ENCODE measurements around the gene EXOSC7.
A peak's percentile ranks its signal among the peaks of the same experiment; 100 is the strongest.

EXOSC7 gene

DNA sequence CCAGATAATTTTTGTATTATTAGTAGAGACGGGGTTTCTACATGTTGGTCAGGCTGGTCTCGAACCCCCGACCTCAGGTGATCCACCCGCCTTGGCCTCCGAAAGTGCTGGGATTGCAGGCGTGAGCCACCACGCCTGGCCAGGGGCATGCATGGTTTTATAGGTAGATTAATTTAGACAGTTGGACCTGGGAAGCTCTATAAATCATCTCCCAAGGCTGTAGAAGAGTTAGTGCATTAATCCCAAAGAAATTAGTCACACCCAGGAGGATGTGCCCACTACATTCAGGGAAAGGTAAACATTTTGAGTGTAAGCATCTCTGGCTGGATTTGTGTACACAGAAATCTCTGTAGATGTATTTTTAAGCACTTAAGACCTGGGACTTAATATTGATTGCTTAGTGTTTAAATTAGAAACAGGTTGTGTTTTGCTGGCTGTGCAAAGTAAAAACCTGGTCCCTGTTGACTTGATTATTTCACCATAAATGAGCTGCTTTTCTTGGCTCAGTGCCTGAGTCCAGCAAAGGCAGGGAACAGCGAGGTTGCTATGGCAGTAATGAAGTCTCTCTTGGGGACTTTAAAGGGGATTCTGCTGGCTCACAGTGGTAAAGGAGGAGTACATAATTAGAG, 19.2 kb downstream of the EXOSC7 start:
- no peak for DNase-seq

DNA sequence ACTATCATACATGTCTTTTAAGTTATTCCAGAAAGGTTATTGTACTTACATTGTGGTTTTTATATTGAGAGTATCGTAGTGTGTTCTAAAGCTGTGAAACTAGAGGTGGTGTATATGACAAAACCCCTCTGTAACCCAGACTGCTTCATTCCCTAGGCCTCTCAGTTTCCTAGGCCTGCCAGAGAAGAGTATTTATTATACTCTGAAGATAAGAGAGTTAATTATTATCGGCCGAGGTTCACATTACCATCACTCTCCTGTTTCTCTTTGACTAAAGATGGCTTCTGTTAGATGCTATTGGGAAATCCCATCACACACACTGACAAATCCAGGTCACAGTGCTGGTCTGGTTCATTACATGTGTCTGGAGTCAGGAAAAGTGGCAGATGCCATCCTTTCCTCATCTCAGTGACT, 20.5 kb downstream of the EXOSC7 start:
- no peak for DNase-seq

DNA sequence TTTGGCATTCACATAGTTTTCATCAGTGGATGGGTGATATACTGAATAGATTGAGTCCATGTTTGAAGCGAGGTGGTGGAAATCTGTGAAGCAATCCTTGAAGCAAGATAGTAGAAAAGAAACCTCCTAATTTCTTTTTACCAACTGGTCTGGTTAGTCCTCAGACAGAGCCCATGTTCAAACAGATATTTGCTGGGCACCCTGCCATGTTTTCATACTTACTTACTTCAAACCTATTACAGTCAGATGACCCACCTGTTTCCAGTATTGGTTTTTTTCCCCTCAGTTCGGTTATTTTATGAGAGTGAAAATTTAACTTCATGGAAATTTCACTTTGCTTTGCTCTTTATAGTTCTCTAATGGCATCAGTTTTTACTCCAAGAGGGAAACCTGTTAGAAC, 23.7 kb downstream of the EXOSC7 start:
- no peak for DNase-seq

DNA sequence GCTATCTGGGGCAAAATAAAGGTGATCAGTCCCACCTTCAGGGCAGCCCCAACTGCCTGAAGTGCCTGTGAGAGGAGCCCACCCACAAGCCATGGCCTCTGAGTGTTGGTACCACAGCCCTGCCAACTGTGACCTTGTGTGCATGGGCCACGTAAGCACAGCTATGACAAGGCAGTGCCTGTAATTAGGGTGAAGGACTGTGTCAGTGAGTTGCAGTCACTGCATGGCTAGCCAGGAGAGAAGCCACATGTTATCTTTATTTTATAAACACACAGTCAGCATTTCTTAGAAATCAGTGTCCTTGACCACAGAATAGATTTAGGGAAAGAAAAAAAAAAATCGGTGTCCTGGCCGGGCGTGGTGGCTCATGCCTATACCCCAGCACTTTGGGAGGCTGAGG, 24.8 kb downstream of the EXOSC7 start:
- DNase-seq, result no peak

DNA sequence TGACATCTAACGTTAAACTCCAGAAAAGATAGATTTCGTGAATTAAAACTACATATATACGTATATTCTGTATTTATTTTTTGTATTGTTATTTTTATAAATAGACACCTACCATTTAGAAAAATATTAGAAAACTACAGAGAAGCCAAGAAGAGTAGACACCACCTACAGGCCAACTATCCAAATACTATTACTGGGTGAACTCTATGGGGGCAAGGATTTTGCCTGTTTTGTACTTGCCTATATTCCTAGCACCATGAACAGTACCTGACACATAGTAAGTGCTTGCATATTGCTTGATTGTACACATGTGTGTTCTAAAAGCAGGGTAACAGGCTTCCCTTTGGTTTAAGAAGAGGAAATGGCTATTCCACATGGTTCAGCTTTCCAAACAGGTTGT, 25.7 kb downstream of the EXOSC7 start:
- DNase-seq, result no peak

DNA sequence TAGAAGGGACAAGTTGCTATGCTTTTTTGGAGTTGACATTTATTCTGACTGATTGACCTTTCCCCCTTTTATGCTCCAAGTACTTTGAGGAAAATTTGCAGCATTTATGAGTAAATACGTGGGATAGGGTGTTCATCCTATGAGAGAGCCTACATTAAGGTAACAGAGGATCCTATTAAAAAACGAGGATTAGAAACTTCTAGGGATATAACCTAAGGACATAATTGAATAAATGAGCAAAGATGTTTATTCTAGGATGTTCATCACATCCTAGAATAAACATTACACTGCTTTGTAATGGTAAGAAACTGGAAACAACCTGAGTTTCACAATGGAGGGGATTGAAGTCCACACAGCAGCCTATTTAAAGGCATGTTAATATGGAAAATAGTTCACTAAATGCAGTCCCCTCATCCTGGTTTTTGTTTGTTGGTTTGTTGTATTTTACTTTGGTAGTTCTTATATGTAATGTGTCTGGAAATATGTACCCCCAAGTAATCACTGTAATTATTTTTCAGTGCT, 26.2 kb downstream of the EXOSC7 start:
- DNase-seq, result no peak

DNA sequence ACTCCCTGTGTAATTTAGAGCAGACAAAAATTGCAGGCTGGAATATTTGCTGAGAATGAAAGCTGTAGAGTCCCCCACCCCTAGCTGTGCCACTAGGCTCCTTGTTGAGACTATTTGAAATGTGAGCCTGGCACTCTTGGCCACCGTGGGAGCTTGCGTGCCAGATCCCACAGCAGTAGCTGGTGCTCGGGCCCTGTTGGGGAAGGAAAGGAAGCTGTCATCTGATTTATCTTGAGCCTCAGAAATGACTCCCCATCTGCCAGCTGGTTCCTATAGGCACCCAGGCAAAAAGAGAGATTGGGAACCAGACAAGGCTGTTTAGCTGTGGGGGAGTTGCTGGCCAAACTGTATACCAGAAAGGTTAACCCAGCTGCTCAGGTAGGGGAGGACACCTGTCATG, 26.7 kb downstream of the EXOSC7 start:
- no peak for DNase-seq

DNA sequence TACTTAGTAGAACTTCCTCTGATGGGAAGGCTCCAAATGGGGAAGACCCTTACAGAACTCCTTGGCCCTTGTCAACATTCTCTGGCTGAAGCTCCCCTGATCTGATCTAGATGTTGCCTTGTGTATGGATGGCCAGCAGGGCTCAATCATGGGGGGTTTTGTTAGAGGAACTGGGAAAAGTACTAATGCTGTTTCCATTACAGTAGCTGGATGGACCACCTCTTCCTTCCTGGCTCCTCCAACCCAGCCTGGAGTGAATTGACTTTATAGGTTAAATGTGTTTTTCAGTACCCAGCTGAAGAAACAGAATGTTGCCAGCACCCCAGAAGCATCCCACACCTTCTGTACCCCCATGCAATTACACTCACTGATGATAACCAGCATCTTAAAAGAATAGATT, 27.4 kb downstream of the EXOSC7 start:
- no peak for DNase-seq

DNA sequence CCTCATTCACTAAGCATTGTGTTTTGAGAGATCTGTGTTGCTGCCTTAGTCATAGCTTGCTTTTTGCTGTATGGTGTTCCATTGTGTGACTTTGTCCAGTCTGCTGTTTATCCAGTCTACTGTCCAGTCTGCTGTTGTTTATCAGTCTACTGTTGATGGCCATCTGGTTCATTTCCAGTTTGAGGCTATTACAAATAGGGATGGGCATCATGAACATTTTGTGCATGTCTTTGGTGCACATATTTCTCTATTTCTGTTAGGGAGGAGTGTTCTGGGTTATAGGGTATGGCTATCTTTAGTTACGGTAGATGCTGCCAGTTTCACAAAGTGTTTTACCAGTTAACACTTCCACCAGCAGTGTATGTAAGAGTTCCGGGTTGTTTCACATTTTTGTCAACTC, 27.8 kb downstream of the EXOSC7 start:
- DNase-seq, result no peak

DNA sequence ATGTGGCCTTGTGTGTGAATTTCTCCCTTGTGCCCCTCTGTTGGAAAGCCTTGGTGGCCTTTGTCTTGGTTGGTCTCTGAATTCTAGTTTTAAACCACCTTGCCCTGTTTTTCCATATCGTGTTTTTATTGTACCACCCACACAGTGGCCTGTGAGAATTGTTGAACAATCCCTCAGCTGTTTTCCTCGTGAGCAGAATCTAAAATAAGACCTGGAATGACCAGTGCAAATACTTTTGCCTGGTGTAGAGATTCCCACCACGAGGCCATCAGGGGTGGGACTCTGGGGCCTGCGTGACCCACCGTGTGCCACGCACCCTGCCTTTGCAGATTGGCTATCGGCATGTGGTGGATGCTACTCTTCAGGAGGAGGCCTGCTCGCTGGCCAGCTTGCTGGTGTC, 31.0 kb downstream of the EXOSC7 start:
- no peak for DNase-seq

DNA sequence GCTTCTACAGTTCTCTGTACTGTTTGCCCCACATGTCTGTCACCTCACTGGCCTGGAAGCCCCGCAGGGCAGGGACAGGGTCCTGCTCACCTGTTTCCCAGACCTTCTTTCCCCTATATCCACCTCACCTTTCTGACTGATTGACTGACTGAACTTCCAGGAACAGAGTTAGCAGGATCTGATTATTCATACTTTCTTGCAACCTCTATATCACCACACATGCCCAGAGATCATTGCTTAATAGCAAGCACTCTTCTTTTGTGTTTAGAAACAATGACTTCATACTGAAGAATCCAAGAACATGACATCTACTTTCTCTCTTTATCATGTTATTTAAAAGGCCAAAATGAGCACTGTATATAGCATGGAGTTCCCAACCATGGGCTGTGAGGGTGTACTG, 32.1 kb downstream of the EXOSC7 start:
- no peak for DNase-seq

DNA sequence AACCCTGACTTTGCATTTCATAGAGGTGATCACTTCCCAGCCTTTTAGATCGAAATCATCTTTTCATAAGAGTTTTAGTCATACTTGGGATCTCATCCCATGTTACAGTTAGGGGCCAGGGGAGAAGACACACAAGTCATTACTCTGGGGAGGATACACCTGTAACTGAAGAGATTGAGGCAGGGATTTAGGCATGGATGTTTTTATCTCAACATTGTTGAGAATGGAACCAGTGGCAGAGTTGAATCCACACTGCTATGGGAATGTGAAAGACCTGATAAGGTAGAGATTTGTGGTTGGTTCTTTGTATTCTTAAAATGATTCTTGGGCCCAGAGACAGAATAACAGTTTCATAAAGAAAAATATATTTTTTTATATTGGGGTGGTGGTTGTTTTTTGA, 33.8 kb downstream of the EXOSC7 start:
- no peak for DNase-seq

DNA sequence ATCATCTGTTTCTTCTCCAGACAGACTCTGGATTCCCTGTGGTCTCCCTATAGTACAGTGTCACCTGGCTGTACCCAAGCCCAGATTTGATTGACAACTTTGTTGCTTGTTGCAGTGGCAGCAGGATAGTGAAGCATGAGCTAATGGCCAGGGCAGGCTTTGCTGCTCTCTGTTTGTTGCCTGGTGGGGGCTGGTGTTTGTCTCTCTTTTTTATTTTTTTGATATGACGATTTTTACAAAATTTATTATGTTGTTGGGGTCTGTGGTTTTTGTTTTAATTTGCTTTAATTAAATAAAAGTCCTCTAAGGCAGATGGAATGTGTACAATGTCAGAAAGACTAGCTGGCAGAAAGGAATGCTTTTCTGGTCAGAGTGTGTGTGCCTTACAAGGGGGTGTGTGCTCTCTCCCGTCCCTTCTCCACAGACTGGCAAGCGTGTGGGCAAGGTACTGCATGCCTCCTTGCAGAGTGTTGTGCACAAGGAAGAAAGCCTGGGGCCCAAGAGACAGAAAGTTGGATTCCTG, 34.8 kb downstream of the EXOSC7 start:
- no peak for DNase-seq

DNA sequence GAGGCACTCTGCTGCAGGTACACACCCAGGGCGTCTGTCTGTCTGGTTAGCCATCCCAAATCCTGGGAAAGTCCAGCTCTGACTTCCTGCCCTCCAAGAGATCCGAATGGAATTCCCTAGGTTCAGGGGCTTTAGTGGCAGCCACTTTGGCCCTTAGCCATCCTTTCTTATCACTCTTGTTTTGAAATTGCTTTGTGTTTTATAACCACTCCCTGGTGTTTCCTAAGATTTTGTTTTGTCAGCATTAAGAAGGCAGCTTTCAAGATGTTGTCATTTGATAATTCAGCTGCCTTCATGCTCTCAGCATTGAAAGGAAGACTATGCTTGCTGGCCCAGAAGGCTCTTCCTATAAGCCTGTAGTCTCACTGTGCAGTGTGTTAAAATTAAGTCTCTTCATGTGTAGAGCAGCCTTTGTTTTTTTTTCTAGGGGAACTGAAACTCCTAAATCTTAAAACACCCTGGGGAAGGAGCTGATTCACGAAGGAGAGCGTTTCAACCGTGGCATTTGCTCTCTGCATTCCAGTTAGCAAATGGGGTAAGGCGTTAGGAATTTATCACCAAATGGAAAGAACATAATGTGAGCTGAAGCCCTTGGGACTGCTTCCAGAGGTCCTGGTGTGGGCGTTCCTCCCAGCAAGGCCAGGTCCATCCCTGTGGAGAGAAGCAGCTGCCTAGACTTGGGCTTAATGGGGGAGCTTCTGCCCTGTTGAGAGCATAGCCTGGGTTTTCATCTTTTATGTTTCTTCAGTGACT, 35.9 kb downstream of the EXOSC7 start:
- peak; percentile 65 for DNase-seq

DNA sequence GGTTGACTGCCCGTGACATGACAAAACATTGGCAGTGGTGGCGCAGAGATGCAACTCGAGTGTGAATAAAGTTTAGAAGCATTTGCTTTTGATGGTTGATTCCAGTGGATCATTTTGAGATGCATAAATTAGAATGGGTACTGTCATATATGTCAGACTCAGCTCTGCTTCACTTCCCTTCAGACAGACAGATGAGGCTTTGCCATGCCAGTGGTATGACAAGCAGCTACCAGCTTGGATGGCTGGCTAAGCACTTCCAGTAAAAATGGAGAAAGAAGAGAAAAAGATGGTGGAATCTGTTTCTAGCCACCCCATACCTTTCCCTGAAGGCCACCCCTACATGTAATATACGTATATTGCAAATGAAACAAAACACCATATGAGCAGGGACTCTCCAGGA, 36.5 kb downstream of the EXOSC7 start:
- no peak for DNase-seq

DNA sequence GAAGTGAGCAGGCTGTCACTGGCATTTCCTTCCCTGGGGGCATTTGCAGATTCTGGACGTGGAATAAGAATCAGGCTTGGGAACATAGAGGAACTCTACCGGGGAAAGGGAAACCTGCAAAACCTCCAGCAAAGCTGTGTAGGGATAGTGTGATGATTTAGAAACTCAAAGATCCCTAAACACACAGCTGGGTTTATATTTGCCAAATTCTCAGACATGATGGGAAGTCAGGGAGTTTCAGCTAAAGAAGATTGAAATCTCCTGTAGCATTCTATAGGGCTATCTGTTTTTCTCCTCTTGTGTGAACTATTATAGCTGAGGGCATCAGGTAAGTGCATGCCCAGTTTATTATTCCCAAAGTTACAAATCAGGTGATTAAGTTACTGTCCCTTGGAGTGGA, 40.9 kb downstream of the EXOSC7 start:
- DNase-seq, result no peak

DNA sequence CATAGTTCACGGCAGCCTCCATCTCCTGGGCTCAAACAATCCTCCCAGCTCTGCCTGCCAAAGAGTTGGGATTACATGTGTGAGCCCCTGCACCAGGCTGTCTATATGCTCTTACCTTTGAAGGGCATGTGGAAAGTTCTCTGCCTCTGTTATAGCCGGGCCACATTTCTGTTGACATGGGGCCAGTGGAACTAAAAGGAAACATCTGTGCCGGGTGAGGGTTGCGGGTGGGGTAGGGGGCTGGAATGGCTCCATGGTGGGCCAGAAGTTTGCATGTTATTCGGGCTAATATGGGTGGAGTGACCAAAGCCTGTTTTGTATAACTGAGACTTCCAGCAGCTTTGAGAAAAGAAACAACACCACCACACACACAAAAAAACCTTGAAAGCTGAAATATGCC, 41.8 kb downstream of the EXOSC7 start:
- DNase-seq, result no peak

DNA sequence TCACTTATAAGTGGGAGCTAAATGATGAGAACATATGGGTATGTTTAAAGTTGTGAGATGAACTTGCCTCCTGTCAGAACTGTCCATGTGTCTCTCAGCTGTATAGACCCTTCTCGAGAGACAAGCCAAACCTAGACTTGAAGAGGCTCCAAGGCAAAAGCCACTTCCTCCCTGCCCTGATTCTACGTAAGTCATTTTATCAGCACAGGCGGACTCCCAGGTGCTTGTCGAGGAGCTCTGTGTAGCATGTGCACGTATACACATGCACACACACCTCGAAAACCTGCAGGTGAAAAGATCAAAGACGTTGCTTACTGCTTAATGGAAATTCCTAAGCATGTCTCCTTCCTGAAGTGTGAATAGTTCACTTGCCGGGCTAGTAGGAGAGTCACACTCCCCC, 44.5 kb downstream of the EXOSC7 start:
- DNase-seq, result no peak

DNA sequence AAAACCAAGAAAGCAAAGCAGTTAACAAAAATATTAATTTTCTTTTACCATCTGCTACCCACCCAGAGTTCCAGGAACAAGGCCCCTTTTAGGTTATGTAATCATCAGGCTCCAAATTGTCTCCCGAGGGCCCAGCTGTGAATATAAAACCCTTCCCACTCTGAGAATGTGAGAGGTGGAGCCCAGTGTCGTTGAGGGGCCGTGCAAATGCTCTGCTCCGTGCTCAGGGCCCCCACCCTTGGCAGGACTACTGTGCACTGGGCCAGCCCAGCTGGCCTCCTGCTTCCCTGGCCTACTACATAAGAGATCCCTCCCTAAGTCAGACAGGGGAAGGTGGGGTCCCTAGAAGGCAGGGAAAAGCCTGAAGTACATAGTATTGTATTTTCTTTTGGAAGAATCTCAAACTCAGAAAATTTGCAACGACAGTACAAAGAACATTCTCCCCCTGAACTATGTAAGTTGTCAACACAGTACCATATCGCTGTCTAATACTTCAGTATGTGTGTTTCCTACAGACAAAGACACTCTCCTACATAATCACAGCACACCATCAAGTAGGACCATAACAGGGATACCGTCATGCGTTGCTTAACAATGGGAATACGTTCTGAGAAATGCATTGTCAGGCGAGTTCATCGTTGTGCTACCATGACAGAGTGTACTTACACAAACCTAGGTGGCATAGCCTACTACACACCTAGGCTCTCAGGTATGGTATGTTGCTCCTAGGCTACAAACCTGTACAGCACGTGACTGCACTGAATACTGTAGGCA, 45.7 kb downstream of the EXOSC7 start:
- DNase-seq, result no peak

DNA sequence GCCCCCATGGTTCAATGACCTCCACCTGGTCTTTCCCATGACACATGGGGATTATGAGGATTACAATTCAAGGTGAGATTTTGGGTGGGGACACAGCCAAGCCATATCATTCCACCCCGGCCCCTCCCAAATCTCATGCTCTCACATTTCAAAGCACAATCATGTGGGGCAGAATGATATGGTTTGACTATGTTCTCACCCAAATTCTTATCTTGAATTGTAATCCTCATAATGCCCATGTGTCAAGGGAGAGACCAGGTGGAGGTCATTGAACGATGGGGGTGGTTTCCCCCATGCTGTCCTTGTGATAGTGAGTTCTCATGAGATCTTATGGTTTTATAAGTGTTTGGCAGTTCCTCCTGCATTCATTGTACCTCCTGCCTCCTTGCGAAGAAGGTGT, 47.6 kb downstream of the EXOSC7 start:
- DNase-seq, result peak; percentile 42

DNA sequence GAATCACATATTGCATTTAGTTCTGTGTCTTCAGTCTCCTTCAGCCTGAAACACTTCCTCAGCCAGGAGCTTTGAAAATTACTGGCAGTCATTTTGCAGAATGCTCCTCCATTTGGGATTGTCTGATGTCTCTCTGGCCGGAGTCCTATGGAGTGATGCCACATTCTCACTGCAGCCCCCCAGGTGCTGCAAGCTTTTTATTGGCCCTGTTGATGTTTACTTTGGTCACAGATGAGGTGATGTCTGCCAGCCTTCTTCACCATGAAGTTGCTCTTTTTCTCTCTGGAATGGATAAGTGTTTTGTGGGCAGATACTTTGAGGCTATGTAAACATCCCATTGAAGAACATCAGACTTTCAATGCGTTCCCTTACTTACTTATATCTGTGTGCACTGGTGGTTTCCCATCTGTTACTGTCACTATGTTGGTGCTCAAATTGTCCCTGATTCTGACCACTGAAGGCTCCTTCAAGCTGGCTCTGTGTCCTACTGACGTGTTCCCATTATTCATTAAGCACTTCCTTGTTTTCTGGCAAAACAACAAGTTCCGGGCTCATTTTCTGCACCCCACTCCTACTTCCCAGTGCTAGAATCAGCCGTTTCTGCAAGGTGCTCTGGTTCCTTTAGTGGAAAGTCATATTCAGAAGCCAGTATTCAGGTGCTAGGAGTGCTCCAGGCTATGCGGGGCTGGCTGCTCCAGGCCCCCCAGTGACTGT, 48.7 kb downstream of the EXOSC7 start:
- DNase-seq, result no peak

DNA sequence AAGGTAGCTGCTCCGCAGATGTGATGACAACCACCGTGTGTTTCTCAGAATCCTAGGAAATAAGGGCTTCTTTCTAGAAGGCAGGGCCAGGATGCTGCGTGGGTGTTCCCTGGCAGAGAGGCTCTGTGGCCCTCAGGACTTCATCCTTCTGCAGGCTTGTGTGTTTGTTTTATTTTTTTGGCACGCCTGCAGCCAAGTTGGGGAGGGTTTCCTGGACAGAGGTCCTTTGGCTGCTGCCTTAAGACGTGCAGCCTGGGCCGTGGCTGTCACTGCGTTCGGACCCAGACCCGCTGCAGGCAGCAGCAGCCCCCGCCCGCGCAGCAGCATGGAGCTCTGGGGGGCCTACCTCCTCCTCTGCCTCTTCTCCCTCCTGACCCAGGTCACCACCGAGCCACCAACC, 50.0 kb downstream of the EXOSC7 start, which contains the start of gene CLEC3B:
Gene CLEC3B (plus strand): TSS at position 266 of the 400 bp plus-strand sequence. CDS start 60 bp downstream, at position 326.
- DNase-seq, result no peak

DNA sequence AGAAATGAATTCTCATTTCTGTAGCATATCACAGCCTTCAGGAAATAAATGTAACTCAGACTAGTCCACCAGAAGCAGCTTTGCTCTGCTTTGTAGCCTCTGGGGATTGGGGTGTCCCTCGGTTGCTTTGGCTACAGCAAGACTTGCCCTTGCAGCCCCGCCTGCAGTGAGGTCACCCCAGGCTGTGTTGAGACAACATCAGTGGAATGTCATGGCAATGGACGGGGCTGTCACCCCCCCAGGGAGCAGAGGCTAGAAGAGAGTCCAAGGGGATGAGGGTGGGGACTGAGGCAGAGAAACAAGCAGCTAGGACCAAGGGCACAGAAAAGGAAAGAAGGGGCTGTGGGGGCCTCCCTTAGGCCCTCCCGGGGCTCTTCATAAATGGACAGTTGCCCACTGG, 50.9 kb downstream of the EXOSC7 start:
- no peak for DNase-seq
